HepG2 (cell line): ENCODE measurements around the gene AMN. TPM values are rescaled to one million over a fixed set of nuclear protein-coding genes. Genes with fewer than 3 reads are reported as not detected.

Source experiments
- ATAC-seq: fragments of 200-7000 bp; cut with Tn5 transposase; 3 replicates; pipeline ENCODE4 v1.9.1; 2020; ENCODE audit warnings: mild to moderate bottlenecking, moderate library complexity
- BruUV-seq: library from RNA; stranded (reverse); fragments of 400-500 nt; replicated peaks from 2 replicates; lab custom pipeline; 2021; lab: Mats Ljungman, UMichigan
- CTCF ChIA-PET: fragments of 300-600 bp; formaldehyde crosslinking; extraction: SDS; loops from one replicate; lab custom pipeline; 2021; ENCODE audit warnings: low total read pairs, inconsistent platforms, low intra/inter-chr PET ratio; lab: Yijun Ruan, JAX
- POLR2A ChIA-PET: fragments of 350-600 bp; sonication (Branson Sonifier 250); formaldehyde crosslinking; loops from one replicate; lab custom pipeline; 2020; ENCODE audit warnings: antibody characterized with exemption, inconsistent platforms; lab: Yijun Ruan, JAX
- DNase-seq: peaks from one replicate; pipeline ENCODE4 v3.0.0-alpha.2; 2015; ENCODE audit warnings: low spot score
- FAIRE-seq: peaks from 3 replicates; lab custom pipeline; 2011; peaks lifted over from hg19 to GRCh38; lab: Jason Lieb, UNC
- H2AFZ ChIP-seq: one replicate; pipeline ENCODE4 v1.6.1; 2011; ENCODE audit warnings: low read length, inconsistent platforms
- H3K27ac ChIP-seq: fragments of 300-600 bp; 3 replicates; pipeline ENCODE4 v1.8.0; 2011; ENCODE audit warnings: mixed run types, mild to moderate bottlenecking, mixed read lengths, low read length, inconsistent platforms; ENCODE audit not compliant: insufficient read depth; ENCODE audit errors: extremely low read length
- H3K27me3 ChIP-seq, 2 experiments: fragments of 200-600 bp in 1 of 2; 2 replicates in 1 of 2; 3 replicates in 1 of 2; pipeline versions ENCODE4 v1.6.0 to v1.8.0; 2011; ENCODE audit warnings: low read length in 2 of 2, mild to moderate bottlenecking in 2 of 2, moderate library complexity in 2 of 2, inconsistent platforms in 1 of 2; ENCODE audit not compliant: insufficient read depth in 2 of 2, control insufficient read depth in 1 of 2
- H3K36me3 ChIP-seq, 2 experiments: fragments of 200-600 bp in 1 of 2; replicated peaks in 1 of 2; 2 replicates in 1 of 2; 3 replicates in 1 of 2; pipeline versions ENCODE4 v1.5.1 to v1.8.0; 2011; ENCODE audit warnings: low read length in 2 of 2, inconsistent platforms in 1 of 2; ENCODE audit not compliant: insufficient read depth in 2 of 2, control insufficient read depth in 1 of 2
- H3K4me1 ChIP-seq: 2 replicates; pipeline ENCODE4 v1.5.1; 2012; ENCODE audit warnings: low read length, inconsistent platforms; ENCODE audit not compliant: insufficient read depth
- H3K4me2 ChIP-seq: 2 replicates; pipeline ENCODE4 v1.6.0; 2011; ENCODE audit warnings: low read depth, low read length, inconsistent platforms
- H3K4me3 ChIP-seq, 3 experiments: fragments of 200-600 bp in 1 of 3; sonication (generic), shearing (Covaris generic) in 1 of 3; replicated peaks in 1 of 3; 2 replicates each; pipeline ENCODE4 v1.5.1; 2011 to 2016; ENCODE audit warnings: low read length in 3 of 3, inconsistent platforms in 2 of 3, low read depth in 2 of 3, mild to moderate bottlenecking in 2 of 3, control low read depth in 1 of 3, mixed read lengths in 1 of 3; ENCODE audit not compliant: insufficient read depth in 1 of 3
- H3K79me2 ChIP-seq: one replicate; pipeline ENCODE4 v1.6.1; 2011; ENCODE audit warnings: low read length, inconsistent platforms; ENCODE audit not compliant: insufficient read depth
- H3K9ac ChIP-seq: 2 replicates; pipeline ENCODE4 v1.6.0; 2011; ENCODE audit warnings: mild to moderate bottlenecking, low read depth, low read length, inconsistent platforms; ENCODE audit not compliant: insufficient read depth
- H3K9me3 ChIP-seq: 2 replicates; pipeline ENCODE4 v1.5.1; 2012; ENCODE audit warnings: mild to moderate bottlenecking, low read length
- H4K20me1 ChIP-seq: 2 replicates; pipeline ENCODE4 v1.6.0; 2011; ENCODE audit warnings: inconsistent platforms, mild to moderate bottlenecking, low read length, moderate library complexity; ENCODE audit not compliant: insufficient read depth
- ELF1 ChIP-seq: sonication (generic); formaldehyde crosslinking; IDR thresholded peaks from 2 replicates; pipeline ENCODE4 v1.4.0; 2020; ENCODE audit warnings: missing genetic modification reagents
- HNRNPK ChIP-seq: fragments of 200-400 bp; formaldehyde crosslinking; IDR thresholded peaks from 2 replicates; pipeline ENCODE4 v1.6.1; 2018; ENCODE audit warnings: low read length, low read depth, moderate library complexity, mild to moderate bottlenecking; ENCODE audit not compliant: poor library complexity, severe bottlenecking
- PAF1 ChIP-seq: IDR thresholded peaks from 2 replicates; pipeline ENCODE4 v1.6.1; 2016; ENCODE audit warnings: missing genetic modification reagents, missing compliant biosample characterization
- SKI ChIP-seq: fragments of 450-650 bp; IDR thresholded peaks from one replicate; pipeline ENCODE4 v1.6.1; 2018; ENCODE audit warnings: mild to moderate bottlenecking; ENCODE audit not compliant: partially characterized antibody
- SRY ChIP-seq: sonication (generic); formaldehyde crosslinking; IDR thresholded peaks from 2 replicates; pipeline ENCODE4 v1.8.0; 2022; ENCODE audit warnings: mild to moderate bottlenecking, missing genetic modification reagents
- TP53 ChIP-seq: sonication (generic); formaldehyde crosslinking; conservative IDR thresholded peaks from 2 replicates; pipeline ENCODE4 v1.4.0; 2020; ENCODE audit warnings: missing genetic modification reagents
- WIZ ChIP-seq: sonication (generic); formaldehyde crosslinking; IDR thresholded peaks from 2 replicates; pipeline ENCODE4 v1.5.1; 2020; ENCODE audit warnings: mild to moderate bottlenecking, missing genetic modification reagents
- ZNF292 ChIP-seq: sonication (generic); formaldehyde crosslinking; IDR thresholded peaks from 2 replicates; pipeline ENCODE4 v1.8.1; 2022; ENCODE audit warnings: mild to moderate bottlenecking, low read depth, missing genetic modification reagents, borderline replicate concordance
- WGBS: methylation state at CpG from one replicate; pipeline ENCODE4 v1.1.6; 2017; ENCODE audit warnings: low lambda C conversion rate; 5-methylcytosine and 5-hydroxymethylcytosine counted together
- in situ Hi-C: cut with HindIII; loops from 2 replicates; pipeline ENCODE4 v1.10.0; 2017; ENCODE audit warnings: low pct_unique_long_range_greater_than_20kb; ENCODE audit not compliant: extremely low pct_ligation_motif_present
- intact Hi-C: fragments of 100-400 bp; cut with micrococcal nuclease; formaldehyde crosslinking; loops from one replicate; pipeline ENCODE4 v1.10.0; 2022; ENCODE audit not compliant: unreplicated experiment
- polyA plus RNA-seq, 8 experiments: library from polyadenylated mRNA; depleted of rRNA in 3 of 8; stranded (reverse) in 7 of 8; unstranded in 1 of 8; fragments of >200 nt; fragmentation: Illumina TruSeq in 4 of 8; extraction: Trizol in 4 of 8; gene quantifications; 2 replicates each; pipeline versions ENCODE4 v1.2.1 to v1.2.3, GENCODE V29; 2011 to 2016; ENCODE audit warnings: low read depth in 4 of 8, missing spikeins in 1 of 8, mixed read lengths in 1 of 8; ENCODE audit not compliant: insufficient read depth in 1 of 8
- total RNA-seq, 5 experiments: library from RNA; depleted of rRNA; stranded (reverse); fragments of >200 nt; fragmentation: Illumina TruSeq; extraction: Trizol; gene quantifications; 2 replicates each; pipeline ENCODE4 v1.2.3, GENCODE V29; 2016; ENCODE audit warnings: low read depth in 1 of 5
- TF ChIP-seq, protein P1 (sequence below): sonication (generic); formaldehyde crosslinking; IDR thresholded peaks from 2 replicates; pipeline ENCODE4 v1.8.1; 2023; ENCODE audit warnings: mild to moderate bottlenecking, missing genetic modification reagents
- TF ChIP-seq, protein P2 (sequence below): IDR thresholded peaks from 2 replicates; pipeline ENCODE4 v1.6.1; 2018; ENCODE audit warnings: missing genetic modification reagents, mild to moderate bottlenecking, missing compliant biosample characterization

AMN gene
- total and polyA plus RNA-seq, 2 of the 13 experiments (the other 11 are each of a cell fraction or from before 2014, with no cell fraction given), result 9.8 to 33.1 TPM

DNA sequence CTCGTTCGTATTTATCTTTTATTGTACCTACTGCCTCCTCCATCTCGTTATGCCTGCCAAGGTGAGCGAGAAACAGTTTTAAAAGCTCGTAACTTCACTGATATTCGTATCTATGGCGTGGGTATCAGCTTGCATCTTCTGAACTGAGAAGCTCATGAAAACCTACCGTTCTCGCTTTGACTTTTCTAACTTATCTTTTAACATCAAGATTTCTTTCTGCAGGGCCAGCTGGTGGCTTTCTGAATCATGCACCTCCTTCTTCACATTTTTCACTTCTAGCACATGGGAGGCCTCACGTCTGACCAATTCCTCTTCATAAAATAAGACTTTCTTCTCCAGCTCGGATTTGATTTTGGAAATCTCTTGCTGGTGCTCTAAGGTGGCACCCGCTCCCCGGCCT lies 45.8 kb downstream of the AMN start:
- WGBS, result 97% methylated on average over 13 of the region's 13 CpGs
- H3K9me3 ChIP-seq, result no peaks in the 10 kb centered on the region
- CTCF ChIA-PET, result no interaction called here
- peaks cover 31 to 79% of the 10 kb centered on the region in 2 experiments for H3K36me3 ChIP-seq
- POLR2A ChIA-PET, result no interaction called here
- intact Hi-C loops, result no loop called here
- no peak for TF ChIP-seq SRY (CRISPR knock-in tag)
- no peak for TF ChIP-seq ZNF292 (CRISPR knock-in tag)
- TF ChIP-seq TP53, result no peak
- no peak for TF ChIP-seq HNRNPK
- TF ChIP-seq PAF1 (CRISPR knock-in tag), result no peak
- TF ChIP-seq SKI, result no peak
- TF ChIP-seq, protein P1, sequence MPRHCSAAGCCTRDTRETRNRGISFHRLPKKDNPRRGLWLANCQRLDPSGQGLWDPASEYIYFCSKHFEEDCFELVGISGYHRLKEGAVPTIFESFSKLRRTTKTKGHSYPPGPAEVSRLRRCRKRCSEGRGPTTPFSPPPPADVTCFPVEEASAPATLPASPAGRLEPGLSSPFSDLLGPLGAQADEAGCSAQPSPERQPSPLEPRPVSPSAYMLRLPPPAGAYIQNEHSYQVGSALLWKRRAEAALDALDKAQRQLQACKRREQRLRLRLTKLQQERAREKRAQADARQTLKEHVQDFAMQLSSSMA (CRISPR knock-in tag), result no peak
- TF ChIP-seq, protein P2, sequence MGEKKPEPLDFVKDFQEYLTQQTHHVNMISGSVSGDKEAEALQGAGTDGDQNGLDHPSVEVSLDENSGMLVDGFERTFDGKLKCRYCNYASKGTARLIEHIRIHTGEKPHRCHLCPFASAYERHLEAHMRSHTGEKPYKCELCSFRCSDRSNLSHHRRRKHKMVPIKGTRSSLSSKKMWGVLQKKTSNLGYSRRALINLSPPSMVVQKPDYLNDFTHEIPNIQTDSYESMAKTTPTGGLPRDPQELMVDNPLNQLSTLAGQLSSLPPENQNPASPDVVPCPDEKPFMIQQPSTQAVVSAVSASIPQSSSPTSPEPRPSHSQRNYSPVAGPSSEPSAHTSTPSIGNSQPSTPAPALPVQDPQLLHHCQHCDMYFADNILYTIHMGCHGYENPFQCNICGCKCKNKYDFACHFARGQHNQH (CRISPR knock-in tag), result no peak
- no peak for TF ChIP-seq ELF1 (CRISPR knock-in tag)
- TF ChIP-seq WIZ (CRISPR knock-in tag), result no peak
- DNase-seq (no peak), ATAC-seq (no peak), FAIRE-seq (no peak)
- no peak overlapping the region for H2AFZ ChIP-seq
- H3K9ac ChIP-seq, result no peak overlapping the region
- no peaks in the 10 kb centered on the region for H4K20me1 ChIP-seq
- no peak overlapping the region for H3K4me3 ChIP-seq
- no peak overlapping the region for H3K4me2 ChIP-seq
- in situ Hi-C loops, result no loop called here
- no peaks in the 10 kb centered on the region for H3K4me1 ChIP-seq
- H3K79me2 ChIP-seq, result no peaks in the 10 kb centered on the region
- H3K27me3 ChIP-seq, result no peaks in the 10 kb centered on the region
- no peak overlapping the region for H3K27ac ChIP-seq
- no TSS peak for BruUV-seq
